Tongue (tissue), 2 donors: ENCODE results near the gene CDK2AP2. TPM values are rescaled to one million over a fixed set of nuclear protein-coding genes. Genes with fewer than 3 reads are reported as not detected.
"Not testable (repeated sequence)": the region's sequence is repeated elsewhere in the genome, so short reads cannot be mapped to it uniquely, and the experiment has no call there.

Source experiments
- DNase-seq: peaks from one replicate; pipeline ENCODE4 v3.0.0-alpha.2; 2015
- total RNA-seq: library from RNA; depleted of rRNA; stranded (reverse); fragments of >200 nt; gene quantifications from one replicate; pipeline ENCODE4 v1.2.3, GENCODE V29; 2014

The CDK2AP2 gene, protein sequence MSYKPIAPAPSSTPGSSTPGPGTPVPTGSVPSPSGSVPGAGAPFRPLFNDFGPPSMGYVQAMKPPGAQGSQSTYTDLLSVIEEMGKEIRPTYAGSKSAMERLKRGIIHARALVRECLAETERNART
- total RNA-seq = 10.3 TPM

GRCh38 chr11:67507864-67508485, at the start of gene CDK2AP2:
Gene CDK2AP2, minus strand, starts transcription at chr11:67508162. Its CDS starts 80 bp downstream, at chr11:67508082.
- peak; percentile 99 for DNase-seq

DNA sequence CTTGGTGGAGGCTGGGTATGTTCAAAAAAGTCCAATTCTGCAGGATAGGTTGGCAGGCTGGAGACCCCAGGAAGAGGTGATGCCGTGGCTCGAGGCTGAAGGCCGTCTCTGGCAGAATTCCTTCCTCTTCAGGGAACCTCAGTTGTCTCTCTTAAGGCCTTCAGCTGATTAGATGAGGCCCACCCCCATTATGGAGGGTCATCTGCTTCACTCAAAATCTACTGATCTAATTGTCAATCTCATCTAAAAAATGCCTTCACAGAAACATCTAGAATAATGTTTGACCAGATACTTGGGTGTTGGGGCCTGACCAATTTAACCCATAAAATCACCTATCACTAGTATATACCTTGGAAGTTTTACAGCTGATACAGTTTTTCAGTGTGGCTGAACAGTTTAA, 48.3 kb upstream of the CDK2AP2 start:
- no peak for DNase-seq

- not testable (repeated sequence) for DNase-seq
Observed at GRCh38 chr11:67551697-67552096, 43.7 kb upstream of the CDK2AP2 start.

- no peak for DNase-seq
Observed at GRCh38 chr11:67551127-67551526, 43.2 kb upstream of the CDK2AP2 start.

GRCh38 chr11:67548555-67549110, 40.7 kb upstream of the CDK2AP2 start:
- DNase-seq = no peak

DNA sequence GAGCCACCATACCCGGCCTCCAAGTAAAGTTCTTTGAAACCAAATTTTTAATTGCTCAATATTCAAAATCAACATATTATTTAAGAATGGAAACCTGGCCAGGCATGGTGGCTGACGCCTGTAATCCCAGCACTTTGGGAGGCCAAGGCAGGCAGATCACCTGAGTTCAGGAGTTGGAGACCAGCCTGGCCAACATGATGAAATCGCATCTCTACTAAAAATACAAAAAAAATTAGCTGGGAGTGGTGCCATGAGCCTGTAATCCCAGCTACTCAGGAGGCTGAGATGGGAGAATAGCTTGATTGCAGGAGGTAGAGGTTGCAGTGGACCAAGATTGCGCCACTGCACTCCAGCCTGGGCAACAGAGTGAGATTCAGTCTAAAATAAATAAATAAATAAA, 40.1 kb upstream of the CDK2AP2 start:
- DNase-seq = not testable (repeated sequence)

- DNase-seq = peak; percentile 61
Observed at GRCh38 chr11:67545280-67545679, 37.3 kb upstream of the CDK2AP2 start.

GRCh38 chr11:67544616-67545242, 36.8 kb upstream of the CDK2AP2 start:
- DNase-seq = peak; percentile 25

DNA sequence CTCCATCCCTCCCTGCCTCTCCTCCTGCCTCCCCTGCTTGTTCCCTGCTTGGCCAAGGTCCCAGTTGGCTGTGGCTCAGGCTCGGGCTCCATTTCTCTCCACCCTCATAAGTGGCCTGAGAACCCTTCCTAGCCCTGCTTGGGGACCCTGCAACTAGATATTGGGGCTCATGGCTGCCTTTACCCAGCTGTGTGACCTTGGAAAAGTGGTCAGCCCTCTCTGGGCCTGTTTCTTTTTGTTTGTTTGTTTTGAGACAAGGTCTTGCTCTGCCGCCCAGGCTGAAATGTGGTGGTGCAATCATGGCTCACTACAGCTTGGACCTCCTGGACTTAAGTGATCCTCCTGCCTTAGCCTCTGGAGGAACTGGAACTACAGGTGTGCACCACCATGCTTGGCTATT, 35.6 kb upstream of the CDK2AP2 start:
- no peak for DNase-seq

DNA sequence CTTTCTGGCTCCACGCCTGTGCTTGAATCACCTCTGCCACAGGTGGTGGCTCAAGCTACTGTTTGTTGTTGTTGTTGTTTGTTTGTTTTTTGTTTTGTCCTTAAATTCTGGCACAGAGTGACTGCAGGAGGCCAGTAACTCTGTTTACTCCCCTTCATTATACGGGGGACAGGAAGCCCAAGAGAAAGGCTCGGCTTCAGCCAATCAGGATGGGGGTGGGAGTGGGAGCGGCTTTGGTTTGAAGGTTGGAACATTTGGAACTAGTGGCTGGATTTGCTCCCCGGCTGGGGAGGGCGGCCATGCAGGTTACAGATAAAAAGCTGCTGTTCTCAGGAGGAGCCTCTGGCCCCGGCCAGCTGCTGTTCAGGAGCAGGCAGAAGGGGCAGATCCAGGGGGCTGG, 35.0 kb upstream of the CDK2AP2 start:
- no peak for DNase-seq

GRCh38 chr11:67542169-67542568, 34.2 kb upstream of the CDK2AP2 start:
- DNase-seq = no peak

DNA sequence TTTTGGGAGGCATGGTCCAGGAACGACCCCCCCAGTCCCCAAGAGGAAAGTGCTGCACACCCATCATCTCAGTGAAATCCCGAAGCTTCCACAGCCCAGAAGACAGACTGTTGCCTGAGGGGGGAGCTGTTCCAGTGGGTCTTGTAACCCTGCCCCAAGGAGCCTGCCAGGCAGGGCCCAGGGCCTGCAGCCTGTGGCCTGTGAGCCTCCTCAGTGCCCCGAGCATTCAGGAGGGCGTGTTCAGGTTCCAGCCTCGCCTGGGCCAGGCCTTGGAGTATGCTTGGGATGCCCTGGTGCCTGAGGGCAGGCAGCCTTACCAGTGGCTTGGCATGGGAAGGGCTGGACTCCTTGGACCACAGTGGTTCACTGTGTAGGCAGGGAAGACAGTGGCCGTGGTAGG, 33.2 kb upstream of the CDK2AP2 start:
- DNase-seq = no peak

- DNase-seq = no peak
Observed at GRCh38 chr11:67539550-67539949, 31.6 kb upstream of the CDK2AP2 start.

DNA sequence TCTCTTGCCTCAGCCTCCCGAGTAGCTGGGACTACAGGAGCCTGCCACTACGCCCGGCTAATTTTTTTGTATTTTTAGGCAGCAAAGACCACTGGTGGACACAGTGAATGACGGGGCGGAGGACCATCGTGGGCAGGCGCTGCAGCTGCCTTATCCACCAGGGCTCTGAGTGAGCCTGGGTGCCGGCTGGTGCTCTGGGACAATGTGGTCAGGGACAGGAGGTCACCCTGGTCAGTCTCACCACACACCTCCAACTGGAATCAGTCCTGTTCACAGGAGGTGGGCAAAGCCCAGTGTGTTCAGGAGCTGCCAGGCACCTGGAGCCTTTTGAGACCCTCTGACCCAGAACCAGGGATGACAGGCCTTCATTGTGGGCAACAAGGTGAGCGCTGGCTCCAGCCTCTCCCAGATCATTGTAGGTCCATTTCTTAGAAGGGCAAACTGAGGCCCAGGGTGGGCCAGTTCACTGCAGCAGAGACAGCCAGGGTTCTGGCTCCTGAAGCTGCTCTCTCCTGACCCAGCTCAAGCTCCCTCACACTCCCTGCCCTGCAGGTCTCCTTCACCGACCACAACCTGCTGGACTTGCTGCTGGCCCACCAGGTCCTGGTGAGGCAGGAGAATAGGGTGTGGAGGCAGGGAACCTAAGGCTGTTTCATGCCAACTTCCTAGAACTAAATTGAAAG, 31.0 kb upstream of the CDK2AP2 start:
- DNase-seq = no peak

DNA sequence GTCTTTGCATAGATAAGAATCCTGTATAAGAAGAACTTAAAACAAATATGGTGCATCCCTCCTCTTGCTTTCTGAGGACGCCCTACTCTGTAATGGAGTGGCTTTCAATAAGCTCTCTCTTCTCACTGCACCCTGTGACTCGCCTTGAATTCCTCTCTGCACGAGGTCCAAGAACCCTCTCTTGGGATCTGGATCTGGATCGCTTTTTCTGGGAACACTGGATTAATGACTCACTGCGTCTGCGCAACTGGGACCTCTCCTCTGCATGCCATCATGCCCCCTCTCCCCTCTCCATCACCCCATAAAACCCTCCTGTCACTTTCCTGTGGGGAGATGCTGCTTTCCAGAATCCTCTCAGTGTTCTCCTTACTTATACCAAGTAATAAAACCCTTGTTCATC, 30.3 kb upstream of the CDK2AP2 start:
- no peak for DNase-seq

DNA sequence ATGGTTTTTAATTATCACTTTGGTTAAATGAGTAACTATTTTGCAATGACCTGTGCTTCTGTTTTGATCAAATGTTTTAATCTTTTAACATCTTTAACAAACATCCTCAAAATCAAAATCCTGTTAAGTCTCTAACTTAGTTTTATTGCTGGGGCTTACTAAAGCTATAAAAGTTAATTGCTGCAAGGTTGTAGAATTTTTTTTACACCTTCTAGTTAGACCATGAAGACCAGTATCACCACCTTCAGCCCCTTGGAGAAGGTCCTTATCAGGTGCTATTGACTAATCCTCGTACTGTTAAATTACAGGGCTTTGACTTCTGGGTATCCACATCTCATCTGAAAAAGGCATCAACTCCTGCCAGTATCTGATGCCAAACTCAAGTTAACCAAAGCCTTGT, 27.6 kb upstream of the CDK2AP2 start:
- DNase-seq = no peak

- no peak for DNase-seq
Observed at GRCh38 chr11:67534070-67534679, 26.2 kb upstream of the CDK2AP2 start.

- no peak for DNase-seq
Observed at GRCh38 chr11:67532889-67533288, 24.9 kb upstream of the CDK2AP2 start.

DNA sequence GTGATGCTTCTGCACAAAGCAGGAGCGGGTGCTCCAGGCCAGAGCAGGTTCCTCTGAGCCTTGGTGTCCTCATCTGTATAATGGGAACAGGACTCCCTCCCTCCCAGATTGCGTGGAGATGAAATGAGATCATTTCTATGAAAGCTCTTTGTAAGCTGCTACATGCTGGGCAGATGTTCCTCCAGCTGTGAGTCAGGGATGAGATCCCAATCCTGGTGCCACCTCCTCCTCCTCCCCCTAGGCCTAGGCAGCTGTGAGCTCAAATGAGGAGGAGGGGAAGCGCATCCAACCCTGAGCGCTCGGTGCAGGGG, 22.3 kb upstream of the CDK2AP2 start:
- DNase-seq = no peak

- DNase-seq = no peak
Observed at GRCh38 chr11:67528376-67528775, 20.4 kb upstream of the CDK2AP2 start.

DNA sequence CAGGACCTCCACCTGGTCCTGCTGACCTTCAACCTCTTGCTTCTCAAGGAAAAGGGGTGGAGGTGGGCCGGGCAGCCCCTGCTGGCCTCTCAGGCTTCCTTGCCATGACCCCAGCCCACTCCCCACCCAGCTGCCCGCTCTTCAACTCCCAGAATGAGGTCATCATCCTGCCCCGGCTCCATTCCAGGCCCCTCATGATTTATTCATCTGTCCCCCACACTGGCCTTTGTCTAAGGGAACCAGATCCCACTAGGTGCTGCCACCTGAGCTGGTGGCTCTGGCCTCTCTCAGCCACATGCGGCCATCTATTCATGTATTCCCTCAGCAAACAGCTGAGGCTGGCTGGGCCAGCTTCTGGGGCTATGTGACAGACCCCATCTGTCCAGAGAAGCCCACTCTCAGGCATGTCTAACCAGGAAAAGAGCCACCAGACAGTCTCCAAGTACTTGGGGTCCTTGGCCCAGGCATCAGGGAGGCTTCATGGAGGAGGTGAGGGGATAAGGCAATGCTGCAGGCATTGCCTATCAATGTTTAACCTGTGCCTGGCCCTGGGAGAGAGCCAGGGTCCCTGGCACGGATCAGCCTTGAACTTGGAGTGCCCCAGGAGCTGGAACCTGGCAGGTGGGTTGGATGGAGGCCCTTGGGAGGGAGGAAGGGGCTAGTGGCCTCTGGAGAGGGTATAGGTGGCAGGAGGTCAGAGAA, 17.5 kb upstream of the CDK2AP2 start:
- no peak for DNase-seq

DNA sequence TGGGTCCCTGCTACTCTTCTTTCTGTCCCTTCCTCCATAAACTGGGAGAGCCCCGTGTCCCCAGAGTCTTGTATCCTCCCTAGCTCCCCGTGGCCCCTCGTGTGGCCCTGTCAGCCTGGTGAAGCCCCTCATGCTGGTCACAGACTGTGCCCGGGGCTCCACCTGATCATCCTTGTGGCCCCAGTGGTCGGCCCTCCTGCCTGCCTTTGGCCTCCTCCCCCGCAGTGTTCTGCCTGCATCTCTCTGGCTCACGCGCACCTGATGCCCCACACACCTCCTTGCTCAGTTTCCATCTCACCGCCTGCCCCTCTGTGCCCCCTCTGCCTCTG, 16.5 kb upstream of the CDK2AP2 start:
- no peak for DNase-seq
